GM18505 (cell line): ENCODE measurements around the gene CMC1.

ENCODE experiments used
- ATAC-seq: cut with Tn5 transposase; IDR thresholded peaks from one replicate; pipeline ENCODE4 v1.9.1; 2021; ENCODE audit not compliant: unreplicated experiment
- POLR2A ChIP-seq: IDR thresholded peaks from 4 replicates; pipeline ENCODE4 v1.6.1; 2011; ENCODE audit warnings: borderline replicate concordance; ENCODE audit not compliant: insufficient read depth, insufficient read length; ENCODE audit errors: extremely low read depth

Gene CMC1

GRCh38 chr3:28300345-28300962 is 59.0 kb downstream of the CMC1 start:
- TF ChIP-seq POLR2A, result no peak
- ATAC-seq, result no peak

DNA sequence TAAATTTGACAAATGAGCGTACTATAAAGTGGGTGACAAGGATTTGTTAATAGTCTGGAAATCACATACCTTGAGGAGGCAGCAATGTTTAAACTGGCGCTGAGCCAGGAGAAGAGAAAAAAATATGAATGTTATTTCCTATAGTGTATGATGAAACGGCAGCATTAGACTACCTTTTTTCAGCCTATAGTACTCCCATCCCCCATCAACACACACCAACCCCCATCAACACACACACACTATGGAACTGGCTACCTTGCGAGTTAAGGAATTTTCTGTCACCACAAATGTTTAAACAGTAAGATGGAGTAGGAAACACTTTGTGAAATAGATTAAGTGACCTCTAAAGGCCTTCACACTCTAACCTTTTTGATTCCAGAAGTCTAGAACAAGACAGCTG is 60.3 kb downstream of the CMC1 start:
- no peak for ATAC-seq
- TF ChIP-seq POLR2A, result no peak

GRCh38 chr3:28308196-28308595 is 66.8 kb downstream of the CMC1 start:
- ATAC-seq, result no peak
- no peak for TF ChIP-seq POLR2A

DNA sequence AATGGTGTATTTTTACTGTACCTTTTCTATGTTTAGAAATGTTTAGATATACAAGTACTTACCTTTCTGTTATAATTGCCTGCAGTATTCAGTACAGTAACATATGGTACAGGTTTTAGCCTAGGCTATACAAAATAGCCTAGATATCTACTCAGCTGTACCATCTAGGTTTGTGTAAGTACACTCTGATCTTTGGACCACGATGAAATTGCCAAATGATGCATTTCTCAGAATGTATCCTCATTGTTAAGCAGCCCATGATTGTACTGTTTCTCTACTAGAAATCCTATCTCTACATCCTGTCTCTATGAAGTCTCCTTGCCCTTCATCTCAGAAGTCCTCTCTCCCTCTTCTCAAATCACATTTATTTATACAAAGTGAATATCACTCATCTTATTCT is 74.3 kb downstream of the CMC1 start:
- ATAC-seq, result no peak
- TF ChIP-seq POLR2A, result no peak

DNA sequence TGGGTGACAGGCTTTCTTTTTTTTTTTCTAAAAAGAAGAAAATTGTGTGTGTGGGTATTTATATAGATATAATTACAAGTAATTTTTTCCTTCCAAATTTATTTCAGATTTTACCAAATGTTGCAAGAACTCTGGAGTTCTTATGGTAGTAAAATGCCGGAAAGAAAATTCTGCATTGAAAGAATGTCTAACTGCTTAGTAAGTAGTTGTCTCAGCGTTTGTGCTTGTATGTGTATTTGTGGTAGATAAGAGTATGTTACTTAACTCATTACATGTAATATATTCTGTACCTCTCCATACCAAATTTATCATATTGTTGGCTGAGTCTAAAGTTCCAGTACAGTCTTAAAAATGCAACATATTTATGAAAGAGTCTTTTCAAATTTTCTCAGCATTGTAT is 74.8 kb downstream of the CMC1 start:
- ATAC-seq, result no peak
- TF ChIP-seq POLR2A, result no peak

DNA sequence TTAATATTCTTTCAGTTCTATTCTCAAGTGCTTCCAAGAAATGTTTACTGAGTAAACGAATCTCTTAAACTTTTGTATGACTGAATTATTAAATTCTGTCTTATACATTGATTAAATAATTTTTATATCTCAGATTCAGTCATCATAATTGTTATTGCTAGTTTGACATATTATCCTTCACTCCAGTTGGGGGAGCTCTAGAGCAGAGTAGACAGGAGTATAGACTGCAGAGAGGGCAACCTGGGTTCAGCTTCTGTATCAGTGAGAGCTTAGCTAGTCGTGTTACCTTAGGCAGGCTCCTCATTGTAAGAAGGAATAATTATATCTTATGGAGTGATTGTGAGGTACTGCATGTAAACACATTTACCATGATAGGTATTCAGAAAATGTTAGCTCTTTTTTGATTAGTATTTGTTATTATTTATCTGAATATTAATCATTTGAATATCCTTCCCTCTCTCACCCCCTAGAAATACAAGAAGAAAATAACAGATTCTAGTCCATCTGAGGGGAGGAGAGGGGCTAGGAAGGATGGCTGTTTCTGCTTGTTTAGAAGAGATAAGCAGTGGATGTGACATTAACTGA is 76.1 kb downstream of the CMC1 start:
- ATAC-seq, result peak; percentile 90
- no peak for TF ChIP-seq POLR2A

- no peak for ATAC-seq
- no peak for TF ChIP-seq POLR2A
Observed at GRCh38 chr3:28320981-28321380, 79.6 kb downstream of the CMC1 start.

- ATAC-seq, result no peak
- TF ChIP-seq POLR2A, result no peak
Observed at GRCh38 chr3:28322464-28322863, 81.0 kb downstream of the CMC1 start.

GRCh38 chr3:28326458-28326926 is 85.1 kb downstream of the CMC1 start:
- ATAC-seq, result peak; percentile 64
- TF ChIP-seq POLR2A, result no peak

DNA sequence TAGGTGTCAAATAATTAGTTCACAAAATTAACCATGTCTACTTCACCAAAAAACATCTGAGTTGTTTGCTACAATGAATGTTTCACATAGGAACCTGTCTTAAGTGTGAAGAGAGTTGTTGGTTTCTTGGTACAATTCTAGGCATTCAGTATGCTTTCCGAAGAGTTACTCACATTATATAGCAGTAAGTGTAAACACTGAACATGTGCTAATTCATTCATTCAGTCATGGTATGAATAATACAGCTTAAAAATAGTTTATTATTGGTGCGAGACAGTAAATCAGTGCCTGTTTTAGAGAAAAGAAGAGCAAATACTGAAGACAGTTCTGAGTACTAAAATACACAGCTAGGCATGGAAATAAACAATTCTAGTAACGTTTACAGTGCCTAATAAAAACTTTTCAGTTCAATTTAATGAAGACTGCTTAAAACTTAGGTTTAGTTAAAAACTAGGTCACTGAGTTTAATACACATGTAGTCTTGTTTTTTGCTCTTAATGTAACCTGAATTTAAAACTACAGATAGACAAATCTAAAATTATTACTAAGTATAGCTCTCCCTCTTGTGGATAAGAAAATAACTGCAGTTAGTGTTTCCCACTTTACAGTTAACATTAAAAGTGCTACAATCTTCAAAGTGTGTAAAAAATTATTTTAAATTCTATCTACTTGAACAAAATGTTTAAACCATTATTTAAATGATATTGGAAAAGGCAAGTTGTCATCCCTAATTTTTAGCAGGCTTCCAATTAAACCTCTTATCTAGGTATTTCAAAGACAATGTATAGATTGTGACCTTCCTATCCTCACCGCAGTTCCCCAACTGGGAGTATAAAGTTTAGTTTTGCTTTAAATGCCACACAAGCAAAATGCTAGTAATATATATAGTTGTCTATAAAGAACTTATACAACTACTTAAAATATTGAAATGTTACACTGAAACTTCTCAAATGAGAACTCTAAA is 87.1 kb downstream of the CMC1 start:
- ATAC-seq, result peak; percentile 47

DNA sequence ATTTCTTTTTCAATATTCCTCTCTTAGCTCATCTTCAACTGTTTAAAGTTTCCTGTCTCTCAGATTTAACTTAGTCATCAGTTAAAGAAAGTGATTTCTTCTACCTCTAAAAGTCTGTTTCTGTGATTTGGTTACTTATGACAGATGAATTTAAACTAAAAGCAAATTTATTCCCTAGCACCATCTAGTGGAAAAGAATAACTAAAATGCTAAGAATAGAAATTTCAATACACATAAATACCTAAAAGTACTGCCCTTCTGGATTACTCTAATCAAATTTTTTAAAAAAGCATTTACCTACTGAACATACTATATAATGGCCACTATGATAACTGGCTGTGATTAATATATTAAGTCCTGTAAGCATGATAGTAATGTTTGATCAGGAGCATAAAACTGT is 93.1 kb downstream of the CMC1 start:
- ATAC-seq, result no peak
- no peak for TF ChIP-seq POLR2A

More for the DNA sequence above, 87.1 kb downstream of the CMC1 start:
- no peak for TF ChIP-seq POLR2A

DNA sequence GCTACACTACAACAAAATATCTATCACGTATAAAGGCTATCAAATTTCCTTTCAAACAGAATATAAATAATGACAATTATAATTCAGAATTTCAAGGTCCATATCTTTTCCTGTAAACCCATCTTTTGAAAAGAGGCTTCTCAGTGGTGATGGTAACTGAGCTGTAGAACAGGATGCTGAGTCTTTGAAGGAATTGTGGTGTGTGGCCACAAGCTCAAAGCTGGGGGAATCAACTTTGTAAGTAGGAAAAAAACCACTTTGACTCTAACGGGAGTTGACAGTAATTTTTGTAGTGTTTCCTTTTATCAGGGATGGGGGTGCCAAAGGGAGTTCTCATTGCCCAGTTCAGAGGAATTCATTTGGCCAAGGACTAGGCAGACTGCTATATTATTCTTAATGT is 93.8 kb downstream of the CMC1 start:
- no peak for TF ChIP-seq POLR2A
- ATAC-seq, result no peak

GRCh38 chr3:28337230-28337629 is 95.8 kb downstream of the CMC1 start:
- ATAC-seq, result no peak
- TF ChIP-seq POLR2A, result no peak
